ENCODE measurements around the gene CMPK1.

GRCh38 chr1:47393141-47393540 is 59.6 kb downstream of the CMPK1 start:
- no peak for TF ChIP-seq CTCF (IDR thresholded peaks at IDR 0.05)
- TF ChIP-seq POLR2A (IDR thresholded peaks at IDR 0.05), result no peak

All from gastroesophageal sphincter (tissue), 3 donors.